ENCODE results near the gene BID. TPM values are rescaled to one million over a fixed set of nuclear protein-coding genes. Genes with fewer than 3 reads are reported as not detected.

The BID gene
- polyA plus RNA-seq, 3 donors: 9.1 to 34.9 (median 22.5) TPM

DNA sequence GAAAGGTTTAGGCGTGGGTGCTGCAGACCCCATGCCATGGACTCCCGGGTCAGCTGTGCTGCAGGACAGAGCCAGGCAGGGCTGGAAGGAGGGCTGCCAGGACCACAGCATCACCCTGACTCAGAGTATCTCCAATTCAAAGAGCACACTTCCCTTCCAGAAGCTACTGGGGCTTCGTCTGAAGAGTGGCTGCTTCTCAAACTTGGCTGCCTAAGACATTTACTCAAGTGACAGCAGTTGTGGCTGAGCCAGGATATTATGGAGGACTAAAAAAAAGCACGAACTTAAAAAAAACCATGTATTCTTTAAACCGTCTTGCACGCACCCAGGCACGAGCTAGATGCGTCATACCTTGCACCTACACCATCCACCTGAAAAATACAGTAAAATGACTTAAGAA is 13.0 kb upstream of the BID start:
- 59 to 79% (median 70%) methylated on average over 8 of the region's 8 CpGs for WGBS, 3 donors
- H3K27ac ChIP-seq (ENCODE audit: low read depth, low read length): no peak overlapping the region

DNA sequence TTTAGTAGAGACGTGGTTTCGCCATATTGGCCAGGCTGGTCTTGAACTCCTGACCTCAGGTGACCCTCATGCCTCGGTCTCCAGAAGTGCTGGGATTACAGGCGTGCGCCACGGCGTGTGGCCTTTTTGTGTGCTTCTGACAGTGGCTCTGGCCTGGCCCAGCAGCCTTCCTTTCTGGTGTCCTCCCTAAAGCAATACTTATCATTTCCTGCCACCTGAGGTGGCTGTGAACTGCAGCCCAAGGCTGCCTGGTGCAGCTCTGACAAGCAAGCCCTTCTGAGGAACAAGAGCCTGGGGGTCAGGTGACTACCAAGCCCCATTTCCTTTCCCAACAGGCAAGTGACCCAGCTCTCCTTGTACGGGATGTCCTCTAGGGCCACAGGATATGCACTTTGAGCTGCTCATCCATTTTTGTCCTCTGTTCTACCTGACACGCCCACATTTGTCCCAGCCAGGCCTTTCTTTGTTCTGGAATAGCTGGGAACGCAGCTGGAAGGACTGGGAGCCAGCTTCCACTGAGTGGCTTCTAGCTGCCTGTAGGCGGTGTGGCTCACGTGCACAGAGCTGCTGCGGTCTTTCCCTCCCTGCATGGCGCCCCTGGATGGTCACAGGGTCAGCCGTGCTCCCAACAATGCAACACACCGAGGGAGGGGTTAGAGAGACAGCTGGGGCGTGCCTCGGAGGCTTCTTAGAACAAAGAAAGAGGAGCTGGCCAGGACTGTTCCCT is 12.3 kb upstream of the BID start:
- H3K27ac ChIP-seq (ENCODE audit: low read depth, low read length): no peak overlapping the region
- WGBS, 3 donors: 52 to 79% (median 64%) methylated on average over 18 of the region's 18 CpGs

DNA sequence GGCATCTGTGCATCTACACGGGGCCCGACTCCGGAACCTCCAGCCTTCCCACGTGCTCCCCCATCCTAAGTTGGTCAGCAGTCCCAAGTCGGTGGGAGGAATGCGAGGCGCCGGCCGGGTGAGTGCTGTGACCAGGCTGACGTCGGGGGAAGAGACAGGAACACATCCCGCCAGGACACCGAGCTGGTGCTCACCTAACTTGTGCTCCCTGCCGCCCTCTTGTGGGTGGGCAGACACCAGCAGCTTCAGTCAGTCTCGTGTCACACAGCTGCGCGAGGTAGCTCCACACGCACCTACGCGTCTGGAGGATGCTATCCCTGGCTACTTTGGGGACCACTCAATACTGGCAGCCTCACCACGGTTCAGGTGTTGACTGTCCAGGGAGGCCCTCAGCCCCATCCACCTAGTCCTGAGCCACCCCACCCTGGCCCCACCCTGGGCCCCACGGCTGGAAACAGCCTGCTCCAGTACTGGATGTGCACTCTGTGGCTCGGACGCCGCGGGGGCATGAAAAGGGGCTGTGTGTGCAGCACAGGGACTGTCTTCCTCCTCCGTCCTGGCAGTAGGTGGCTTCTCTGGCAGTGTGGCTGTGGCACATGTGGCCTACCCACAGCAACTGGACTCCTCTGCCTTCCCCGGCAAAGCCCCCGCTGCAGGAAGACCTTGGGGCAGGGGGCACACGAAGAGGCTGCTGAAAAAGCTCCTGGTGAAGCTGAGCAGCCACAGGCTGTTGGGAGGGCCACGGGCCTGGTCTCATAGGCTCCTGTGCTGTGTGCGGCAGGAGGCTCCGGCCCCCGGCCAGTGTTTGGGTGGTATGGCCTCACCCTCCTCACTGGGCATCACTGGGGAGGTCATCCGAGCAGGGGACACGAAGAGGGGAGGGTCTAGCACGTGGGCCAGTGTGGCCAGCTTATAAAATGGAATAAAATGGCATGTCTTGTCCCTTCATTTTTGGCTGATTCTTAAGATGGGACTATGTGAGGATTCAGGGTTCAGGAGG is 11.2 kb upstream of the BID start:
- no peak overlapping the region for H3K27ac ChIP-seq (ENCODE audit: low read depth, low read length)
- WGBS, 3 donors: 55 to 76% (median 69%) methylated on average over 35 to 37 of the region's 37 CpGs

DNA sequence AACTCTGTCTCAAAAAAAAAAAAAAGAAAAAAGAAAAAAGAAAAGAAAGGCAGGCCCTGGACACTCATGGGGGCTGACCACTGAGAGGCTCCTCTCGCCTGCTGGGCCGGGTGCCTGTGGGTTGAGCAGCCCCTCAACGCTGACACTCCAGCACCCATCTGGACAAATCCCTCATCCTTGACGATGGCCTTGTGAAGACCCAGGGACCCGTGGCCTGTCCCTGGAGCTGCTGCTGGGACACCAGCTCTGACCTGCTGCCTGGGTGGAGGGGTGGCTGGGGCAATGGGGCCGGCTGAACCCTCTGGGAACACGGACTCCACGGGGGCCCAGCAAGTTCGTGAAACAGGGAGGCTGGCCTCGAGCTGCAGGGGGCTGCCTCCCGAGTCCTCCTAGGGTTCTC is 10.5 kb upstream of the BID start:
- H3K27ac ChIP-seq (ENCODE audit: low read depth, low read length): no peak overlapping the region
- 71 to 90% (median 88%) methylated on average over 11 of the region's 11 CpGs for WGBS, 3 donors

DNA sequence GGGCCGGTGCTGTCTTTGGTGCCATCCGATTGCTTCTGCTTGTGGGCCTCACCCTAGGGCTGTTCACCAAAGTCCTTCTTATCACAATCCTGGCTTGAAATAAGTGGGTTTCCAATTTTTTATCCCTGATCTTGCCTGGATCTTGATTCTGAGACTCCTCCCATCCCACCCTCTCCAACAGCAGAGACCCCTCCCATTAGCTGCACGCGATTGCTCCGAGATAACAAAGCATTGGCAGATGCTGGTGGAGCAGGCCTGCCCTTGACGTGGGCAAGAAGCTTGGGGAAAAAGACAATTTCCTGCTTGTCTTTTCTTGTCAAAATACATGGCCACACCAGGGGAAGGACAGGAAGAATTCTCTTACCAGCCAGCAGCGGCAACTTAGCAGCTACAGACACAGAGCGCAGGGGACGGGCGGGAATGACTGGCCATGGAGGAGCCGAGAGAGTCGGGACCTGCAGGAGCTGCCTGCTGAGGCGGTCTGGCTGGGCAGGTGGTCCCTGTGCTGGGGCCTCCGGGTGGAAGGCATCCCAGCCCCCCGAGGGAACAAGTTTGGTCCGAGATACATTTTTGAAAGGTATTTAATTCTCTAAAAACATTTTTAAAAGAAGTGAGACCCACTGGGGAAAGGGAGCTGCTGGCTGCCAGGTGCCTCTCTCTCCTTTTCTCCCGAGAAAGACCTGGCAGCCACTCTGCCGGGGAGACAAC is 9.7 kb upstream of the BID start:
- WGBS, 3 donors: 63 to 82% (median 81%) methylated on average over 18 of the region's 18 CpGs
- no peak overlapping the region for H3K27ac ChIP-seq (ENCODE audit: low read depth, low read length)

DNA sequence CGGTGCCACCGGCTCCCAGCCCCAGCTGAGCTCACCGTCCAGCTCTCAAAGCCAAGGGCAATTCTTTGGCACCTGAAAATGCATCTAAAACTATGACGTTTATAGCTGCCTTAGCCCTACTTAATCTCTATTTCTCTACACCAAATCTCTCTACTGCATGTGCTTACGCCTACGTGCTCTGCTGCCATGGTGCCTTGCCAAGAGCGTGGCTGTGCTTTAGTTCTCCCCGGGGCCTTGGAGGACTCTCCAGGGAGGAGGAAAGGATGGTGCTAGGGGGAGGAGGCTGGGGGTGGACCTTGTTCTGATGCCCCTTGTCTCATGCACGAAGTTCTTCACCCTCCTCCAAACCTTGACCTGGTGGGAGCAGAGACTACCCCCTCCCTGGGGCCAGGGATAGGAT is 9.0 kb upstream of the BID start:
- H3K27ac ChIP-seq (ENCODE audit: low read depth, low read length): no peak overlapping the region
- 59 to 71% (median 69%) methylated on average over 9 of the region's 9 CpGs for WGBS, 3 donors

DNA sequence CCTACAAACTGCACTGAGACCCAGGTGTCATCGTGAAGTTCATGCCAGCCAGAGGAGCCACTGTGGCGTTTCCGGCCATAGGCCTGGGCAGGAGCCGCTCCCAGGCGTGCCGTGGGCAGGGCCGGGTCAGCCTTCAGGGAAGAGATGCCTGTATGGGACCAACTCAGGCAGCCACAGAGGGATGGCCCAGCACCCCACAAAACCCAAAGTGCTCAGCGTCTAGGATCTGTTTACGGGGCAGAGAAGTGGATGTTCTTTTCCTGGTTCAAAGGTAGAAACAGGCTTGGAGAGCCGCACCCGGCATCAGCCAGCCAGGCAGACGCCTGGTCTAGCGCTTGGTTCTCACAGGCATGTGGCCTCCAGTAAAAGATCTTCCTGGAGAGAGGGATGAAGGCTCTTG is 8.4 kb upstream of the BID start:
- no peak overlapping the region for H3K27ac ChIP-seq (ENCODE audit: low read depth, low read length)
- 93 to 97% (median 96%) methylated on average over 13 of the region's 13 CpGs for WGBS, 3 donors

DNA sequence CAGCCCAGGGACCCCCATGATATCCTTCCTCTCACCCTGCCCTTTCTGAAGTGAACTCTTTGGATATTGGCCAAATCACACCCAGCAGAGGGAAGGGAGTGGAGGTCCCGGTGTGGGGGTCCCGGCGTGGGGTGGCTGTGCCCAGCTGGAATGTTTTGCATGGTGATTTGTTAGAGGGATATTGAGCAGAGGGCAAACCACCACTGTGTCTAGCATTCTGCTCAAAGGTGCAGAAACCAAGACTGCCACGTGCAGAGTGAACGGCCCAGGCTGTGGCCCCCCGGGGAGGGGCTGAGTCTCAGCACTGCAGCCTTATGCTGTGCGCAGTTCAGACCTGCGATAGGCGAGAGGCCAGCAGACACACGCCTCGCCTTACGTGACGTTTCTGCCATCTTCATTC is 7.9 kb upstream of the BID start:
- 76 to 83% (median 80%) methylated on average over 13 of the region's 13 CpGs for WGBS, 3 donors
- H3K27ac ChIP-seq (ENCODE audit: low read depth, low read length): no peak overlapping the region

DNA sequence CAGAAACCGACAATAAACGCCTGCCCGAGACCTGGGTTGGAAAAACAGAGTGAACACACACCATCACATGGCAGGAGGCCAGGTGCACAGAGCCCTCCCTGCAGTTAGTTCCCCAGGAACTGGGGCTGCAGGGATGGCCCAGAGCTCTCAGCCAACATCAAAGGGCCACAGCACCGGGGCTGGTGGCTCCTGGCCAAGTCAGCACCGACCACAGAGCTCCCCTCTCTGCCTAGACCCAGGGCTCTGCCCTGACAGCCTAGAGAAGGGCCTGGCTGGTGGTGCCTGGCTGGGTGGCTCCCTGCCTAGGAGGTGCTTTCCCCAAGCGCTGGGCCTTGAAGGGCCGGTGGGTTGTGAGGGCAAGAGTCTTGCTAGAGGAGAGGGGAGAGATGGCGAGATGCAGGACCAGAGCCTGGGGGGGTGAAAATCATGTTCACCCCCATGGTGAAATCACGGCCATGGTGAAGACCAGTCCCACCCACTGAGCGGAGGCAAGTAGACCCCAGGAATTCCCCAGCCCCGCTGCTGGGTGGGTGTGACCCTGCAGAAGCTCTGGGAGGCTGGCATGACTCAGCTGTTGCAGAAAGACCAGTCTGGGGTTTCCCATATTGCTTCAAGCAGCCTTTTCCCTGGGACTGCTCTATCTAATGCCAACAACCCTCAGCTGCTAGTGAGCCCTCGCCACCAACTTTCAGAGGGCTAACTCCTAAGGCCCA is 7.2 kb upstream of the BID start:
- 33 to 51% (median 43%) methylated on average over 12 of the region's 12 CpGs for WGBS, 3 donors
- H3K27ac ChIP-seq (ENCODE audit: low read depth, low read length): no peak overlapping the region

DNA sequence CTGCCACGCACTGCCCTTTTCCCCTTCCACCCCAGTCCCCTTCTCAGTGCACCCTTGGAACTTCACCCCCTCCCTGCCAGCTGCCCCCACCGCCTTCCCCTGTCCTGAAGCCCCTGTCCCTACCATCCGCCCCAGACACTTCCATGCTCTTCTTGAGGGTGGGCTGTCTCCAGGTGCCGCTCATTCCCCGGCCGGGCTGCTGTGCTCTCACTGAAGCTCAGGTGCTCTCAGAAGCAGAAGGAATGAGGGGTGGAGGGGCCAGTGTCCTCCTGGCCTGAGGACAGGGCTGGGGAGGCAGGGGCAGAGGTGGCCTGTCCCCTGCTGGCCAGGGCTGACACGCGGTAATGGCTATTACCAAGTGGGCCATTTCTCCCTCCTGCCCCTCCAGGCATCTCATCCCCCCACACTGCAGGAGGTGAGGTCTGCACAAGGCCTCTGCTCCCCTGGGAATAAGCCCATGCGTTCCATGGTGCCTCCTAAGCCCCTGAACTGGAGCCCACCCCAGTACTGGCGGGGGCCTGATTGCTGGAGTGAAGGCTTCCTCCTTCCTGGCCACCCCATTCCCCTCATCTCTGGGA is 6.6 kb upstream of the BID start:
- 75 to 83% (median 83%) methylated on average over 9 to 10 of the region's 10 CpGs for WGBS, 3 donors
- H3K27ac ChIP-seq (ENCODE audit: low read depth, low read length): no peak overlapping the region

DNA sequence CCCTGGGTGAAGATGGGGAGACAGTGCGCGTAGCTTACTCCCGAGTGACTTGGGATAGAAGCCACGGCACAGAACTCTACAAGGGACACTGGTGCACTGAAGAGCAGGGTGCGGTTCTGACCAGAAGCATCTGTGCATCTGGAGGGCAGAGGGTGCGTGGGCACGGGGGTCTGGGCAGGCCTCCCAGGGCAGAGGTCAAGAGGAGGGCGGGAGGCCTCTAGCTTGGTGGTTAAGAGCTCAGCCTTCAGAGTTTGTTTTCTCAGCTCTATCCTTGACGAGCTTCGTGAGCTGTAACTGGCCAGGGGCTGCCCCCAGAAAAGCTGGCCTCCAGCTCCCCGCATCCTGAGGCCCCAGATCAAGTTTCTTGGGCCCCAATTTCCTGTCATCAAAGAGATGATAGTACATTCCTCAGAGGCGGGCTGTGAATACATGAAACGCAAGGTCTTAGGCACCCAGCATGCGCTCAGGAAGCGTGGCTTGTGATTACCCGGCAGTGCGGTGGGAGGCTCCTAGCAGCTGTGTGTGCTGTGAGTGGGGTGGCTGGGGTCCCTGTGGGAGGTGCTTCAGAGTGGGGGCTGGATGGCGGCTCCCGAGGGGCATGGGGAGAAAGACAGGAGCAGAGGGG is 6.0 kb upstream of the BID start:
- no peak overlapping the region for H3K27ac ChIP-seq (ENCODE audit: low read depth, low read length)
- WGBS, 3 donors: 75 to 84% (median 80%) methylated on average over 17 to 19 of the region's 19 CpGs

DNA sequence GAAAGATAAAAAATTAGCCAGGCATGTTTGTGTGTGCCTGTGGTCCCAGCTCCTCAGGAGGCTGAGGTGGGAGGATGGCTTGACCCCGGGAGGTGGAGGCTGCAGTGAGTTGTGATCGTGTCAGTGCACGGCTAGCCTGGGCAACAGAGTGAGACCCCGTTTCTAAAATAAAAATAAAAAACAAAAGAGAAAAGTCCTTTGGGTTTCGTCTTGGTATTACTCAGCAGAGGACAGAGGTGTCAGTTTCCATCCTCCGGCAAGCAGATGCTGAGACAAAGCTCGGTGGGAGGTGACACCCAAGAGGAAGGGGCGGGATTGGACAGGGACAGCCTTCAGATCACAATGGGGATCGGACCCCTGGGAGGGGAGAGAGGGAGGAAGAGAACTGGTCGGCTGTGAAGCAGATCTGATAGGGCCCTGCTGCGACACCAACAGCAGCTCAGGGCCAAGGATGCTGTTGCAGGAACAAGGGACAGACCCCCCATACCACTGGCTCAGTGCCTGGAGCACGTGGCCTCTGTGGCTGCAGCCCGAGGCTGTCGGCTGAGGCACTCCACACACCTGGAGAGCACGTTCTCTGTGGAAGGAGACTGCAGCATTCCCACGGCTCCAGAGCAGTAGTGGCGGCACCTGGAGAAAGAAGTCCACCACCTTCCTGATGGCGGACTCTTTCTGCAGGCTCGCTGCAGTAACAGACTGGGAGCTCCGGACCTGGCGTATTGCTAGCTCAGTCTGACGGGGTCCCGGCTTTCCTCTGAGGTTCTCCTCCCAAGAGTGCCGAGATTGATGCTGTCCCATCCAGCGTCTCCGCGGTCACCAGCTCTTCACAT is 5.2 kb upstream of the BID start:
- H3K27ac ChIP-seq (ENCODE audit: low read depth, low read length): no peak overlapping the region
- 67 to 77% (median 76%) methylated on average over 27 of the region's 27 CpGs for WGBS, 3 donors

DNA sequence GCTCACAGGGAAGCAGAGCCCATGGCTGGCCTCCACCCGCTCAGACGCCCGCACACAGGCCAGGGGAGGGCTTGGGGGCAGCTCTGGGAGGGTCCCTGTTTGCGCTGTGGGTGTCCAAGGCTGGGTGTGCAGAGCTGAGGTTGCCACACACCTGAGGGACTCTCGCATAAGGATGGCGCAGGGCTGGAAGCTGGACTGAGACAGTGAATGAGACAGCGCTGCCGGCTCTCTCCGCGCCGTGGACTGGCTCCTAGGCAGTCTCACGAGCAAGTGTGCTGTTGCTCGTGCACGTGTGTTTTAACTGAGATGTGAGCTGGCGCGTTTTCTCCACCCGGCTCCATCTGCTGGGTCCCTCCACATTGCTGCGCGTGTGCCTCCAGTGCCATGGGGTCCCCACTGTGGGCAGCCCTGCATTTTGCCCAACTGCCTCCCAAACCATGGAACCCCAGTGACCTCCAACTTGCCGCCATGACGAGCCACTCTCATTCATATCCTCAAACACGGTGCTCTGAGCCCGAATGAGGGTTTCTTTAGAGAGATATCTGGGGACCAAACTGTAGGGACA is 4.2 kb upstream of the BID start:
- WGBS, 3 donors: 93 to 96% (median 94%) methylated on average over 23 of the region's 23 CpGs

DNA sequence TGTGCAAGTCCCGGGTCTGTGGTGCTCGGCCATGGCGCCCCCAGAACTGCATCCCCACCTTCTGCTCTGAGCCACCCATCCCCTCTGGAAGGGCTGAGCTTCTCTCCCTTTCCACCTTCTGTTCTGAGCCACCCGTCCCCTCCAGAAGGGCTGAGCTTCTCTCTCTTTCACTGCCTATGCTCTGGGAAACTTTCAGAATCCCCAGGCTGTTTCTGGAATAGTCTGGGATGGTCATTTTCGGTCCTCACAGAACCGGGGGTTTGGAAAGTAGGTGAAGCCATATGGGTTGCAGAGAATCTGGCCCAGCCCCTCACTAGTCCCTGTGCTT is 3.4 kb upstream of the BID start:
- no peak overlapping the region for H3K27ac ChIP-seq (ENCODE audit: low read depth, low read length)
- WGBS, 3 donors: 44 to 65% (median 54%) methylated on average over 6 of the region's 6 CpGs

More for the DNA sequence above, 4.2 kb upstream of the BID start:
- no peak overlapping the region for H3K27ac ChIP-seq (ENCODE audit: low read depth, low read length)

DNA sequence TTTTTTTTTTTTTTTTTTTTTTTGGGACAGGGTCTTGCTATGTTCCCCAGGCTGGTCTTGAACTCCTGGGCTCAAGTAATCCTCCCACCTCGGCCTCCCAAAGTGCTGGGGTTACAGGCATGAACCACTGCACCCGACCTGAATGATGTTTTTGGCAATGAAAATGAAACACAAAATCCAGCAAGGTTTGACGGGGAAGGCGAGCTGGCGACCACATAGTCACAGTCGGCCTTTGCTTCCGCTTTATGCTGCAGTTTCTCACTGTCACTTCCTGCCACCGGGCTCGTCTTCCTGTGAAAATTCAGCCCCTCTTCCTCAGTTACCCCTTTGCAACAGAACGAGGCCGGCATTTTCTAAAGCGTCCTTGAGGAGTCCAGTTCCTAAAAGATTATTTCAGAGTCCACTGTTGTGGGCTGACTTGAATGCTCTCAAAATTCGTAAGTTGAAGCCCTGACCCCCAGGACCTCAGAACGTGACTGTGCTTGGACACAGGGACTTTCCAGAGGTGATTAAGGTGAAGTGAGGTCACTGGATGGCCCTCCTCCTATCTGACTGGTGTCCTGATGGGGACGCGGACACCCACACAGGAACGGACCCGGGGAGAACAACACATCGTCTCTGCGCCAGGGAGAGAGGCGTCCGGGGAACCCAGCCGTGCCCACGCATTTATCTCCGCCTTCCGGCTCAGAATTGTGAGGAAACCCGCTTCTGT is 2.9 kb upstream of the BID start:
- 28 to 59% (median 32%) methylated on average over 27 of the region's 27 CpGs for WGBS, 3 donors
- H3K27ac ChIP-seq (ENCODE audit: low read depth, low read length): no peak overlapping the region
